ENCODE measurements around the gene NRXN3.

- TF ChIP-seq CTCF (conservative IDR thresholded peaks at IDR 0.05; ENCODE audit: low read depth, low read length) (no peak), EZH2phosphoT487 (IDR thresholded peaks at IDR 0.05; ENCODE audit: borderline replicate concordance, low read length) (no peak)
Observed at GRCh38 chr14:78243187-78243586, 73.0 kb downstream of the NRXN3 start.
